Activated T-cell treated with anti-CD3 and anti-CD28 coated beads for 1 hour (primary cell): ENCODE measurements around the gene ZDHHC14.
"Not testable (repeated sequence)": the region's sequence is repeated elsewhere in the genome, so short reads cannot be mapped to it uniquely, and the experiment has no call there.

Experiments
- DNase-seq: peaks from one replicate; pipeline ENCODE4 v3.0.0-alpha.2; 2020; ENCODE audit warnings: low read depth

ZDHHC14 gene

GRCh38 chr6:157407646-157408045 is 26.7 kb downstream of the ZDHHC14 start:
- DNase-seq, result no peak

DNA sequence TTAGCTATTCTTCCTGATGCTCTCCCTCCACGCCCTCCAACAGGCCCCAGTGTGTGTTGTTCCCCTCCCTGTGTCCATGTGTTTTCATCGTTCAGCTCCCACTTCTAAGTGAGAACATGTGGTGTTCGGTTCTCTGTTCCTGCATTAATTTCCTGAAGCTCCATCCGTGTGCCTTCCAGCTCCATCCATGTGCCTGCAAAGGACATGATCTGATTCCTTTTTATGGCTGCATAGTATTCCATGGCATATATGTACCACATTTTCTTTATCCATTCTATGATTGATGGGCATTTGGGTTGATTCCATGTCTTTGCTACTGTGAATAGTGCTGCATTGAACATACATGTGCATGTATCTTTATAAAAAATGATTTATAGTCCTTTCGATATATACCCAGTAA is 27.4 kb downstream of the ZDHHC14 start:
- not testable (repeated sequence) for DNase-seq

DNA sequence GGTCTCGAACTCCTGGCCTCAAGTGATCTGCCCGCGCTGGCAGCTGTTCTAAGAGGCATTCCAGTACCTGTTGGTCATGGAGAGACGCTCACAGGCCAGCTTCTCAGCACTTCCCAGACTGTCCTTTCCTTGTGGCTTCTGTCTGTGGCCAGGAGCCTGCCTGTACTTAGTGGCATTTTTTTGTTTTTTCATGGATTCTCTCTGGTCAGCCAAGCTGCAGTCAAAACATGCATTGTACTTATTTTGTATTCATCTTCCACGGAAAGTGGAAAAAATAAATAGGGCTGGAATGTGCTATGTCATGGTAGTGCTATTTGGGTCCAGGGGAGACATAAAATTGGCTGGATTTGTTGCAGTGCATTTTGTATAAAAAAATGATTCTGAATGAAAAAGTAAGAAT is 29.1 kb downstream of the ZDHHC14 start:
- no peak for DNase-seq

DNA sequence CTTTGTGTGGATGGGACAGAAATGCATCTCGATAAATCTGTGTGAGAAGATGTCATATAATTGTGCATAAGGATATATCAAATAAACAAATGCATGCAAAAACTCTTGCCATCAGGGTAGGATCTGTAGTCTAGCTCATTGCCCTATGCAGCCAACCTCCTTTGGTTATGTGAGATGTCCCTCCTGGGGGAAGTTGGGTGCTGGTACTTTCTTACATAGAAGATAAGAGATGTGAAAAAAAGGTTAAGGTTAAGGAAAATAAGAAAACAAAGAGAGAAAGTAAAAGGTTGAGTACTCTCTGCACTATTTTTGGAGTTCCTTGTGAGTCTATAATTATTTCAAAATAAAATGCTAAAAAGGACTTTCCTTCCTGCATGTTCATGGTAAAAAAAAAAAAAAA is 30.4 kb downstream of the ZDHHC14 start:
- DNase-seq, result no peak

DNA sequence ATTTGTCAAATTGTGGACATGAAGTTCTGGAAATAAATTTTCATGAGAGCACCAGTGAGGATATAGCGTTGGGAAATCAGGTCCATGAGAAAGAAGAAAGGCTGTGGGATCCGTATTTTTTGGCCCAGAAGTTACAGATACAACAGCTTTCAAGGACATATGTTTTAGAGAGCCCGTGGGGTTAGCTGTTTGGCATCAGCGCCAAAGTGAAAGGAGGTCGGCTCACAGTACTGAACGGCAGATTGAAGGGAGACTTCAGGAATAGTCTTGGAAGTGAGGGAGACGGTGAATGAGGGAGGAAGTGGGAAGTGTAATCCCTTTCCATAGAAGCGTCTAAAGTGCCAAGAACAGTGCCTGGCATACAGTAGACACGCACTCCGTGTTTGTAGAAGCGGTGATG is 31.8 kb downstream of the ZDHHC14 start:
- no peak for DNase-seq

GRCh38 chr6:157420497-157420896 is 39.5 kb downstream of the ZDHHC14 start:
- no peak for DNase-seq

DNA sequence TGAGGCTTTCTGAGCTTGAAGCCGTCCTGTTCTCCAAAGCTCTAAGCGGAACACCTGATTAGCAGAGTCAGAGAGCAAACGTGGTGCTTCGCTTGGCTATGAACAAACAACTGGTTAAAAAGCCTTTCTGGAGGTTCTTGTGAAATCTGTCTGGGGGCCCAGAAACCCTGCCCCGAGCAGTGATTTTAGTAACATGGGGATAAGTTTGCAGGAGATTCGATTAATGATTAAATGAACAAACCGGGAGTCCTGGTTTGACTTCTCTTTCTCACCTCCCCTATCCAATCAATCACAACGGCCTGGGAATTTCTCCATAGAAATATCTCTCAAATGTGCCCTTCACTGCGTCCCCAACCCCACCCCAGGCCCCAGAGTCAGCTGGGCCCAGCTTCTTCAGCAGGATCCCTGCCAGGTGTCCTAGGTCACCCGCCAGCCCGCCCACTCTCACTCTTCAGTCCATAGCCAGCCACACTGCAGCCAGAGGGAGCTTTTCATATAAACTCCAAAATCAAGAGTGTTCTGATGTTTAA is 43.6 kb downstream of the ZDHHC14 start:
- no peak for DNase-seq

GRCh38 chr6:157427969-157428368 is 47.0 kb downstream of the ZDHHC14 start:
- DNase-seq, result no peak

- DNase-seq, result no peak
These were observed 47.6 kb downstream of the ZDHHC14 start for GRCh38 chr6:157428427-157429202.

DNA sequence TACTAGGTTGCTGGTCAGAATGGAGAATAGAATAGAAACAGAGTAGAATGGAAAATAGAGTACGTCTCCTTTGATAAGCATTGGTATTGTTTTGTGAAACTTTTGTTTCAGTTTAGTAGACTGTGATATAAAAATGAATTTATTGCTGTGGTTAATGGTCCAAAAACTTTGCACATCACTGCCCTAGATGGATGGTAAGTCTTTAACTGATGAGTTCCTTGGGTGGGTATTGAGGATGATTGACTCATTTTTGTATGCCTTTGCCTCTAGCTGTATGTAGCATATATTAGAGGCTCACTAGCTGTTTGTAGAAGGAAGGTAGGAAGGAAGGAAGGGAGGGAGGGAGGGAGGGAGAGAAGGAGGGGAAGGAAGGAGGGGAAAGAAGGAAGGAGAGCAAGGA is 48.3 kb downstream of the ZDHHC14 start:
- DNase-seq, result no peak

DNA sequence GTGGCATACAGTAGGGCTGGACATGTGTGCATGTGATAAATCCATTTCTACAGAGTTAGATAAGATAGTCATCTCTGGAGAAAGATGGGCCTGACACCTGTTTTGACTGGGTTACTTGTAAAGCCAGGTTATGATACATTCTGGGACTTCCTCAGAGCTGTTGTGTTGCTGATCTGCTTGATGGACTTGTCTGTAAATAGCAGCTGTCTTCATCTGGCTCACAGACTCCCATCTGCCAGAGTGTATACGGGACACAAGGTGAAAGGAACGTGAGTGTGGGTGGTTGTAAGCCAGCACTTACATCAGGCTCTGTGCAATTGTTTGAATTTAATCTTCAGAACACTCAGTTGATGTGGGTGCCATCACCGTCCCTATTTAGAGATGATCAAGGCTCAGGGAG is 49.8 kb downstream of the ZDHHC14 start:
- DNase-seq, result no peak

- no peak for DNase-seq
These were observed 51.4 kb downstream of the ZDHHC14 start for GRCh38 chr6:157432231-157432891.

GRCh38 chr6:157432892-157433265 is 51.9 kb downstream of the ZDHHC14 start:
- no peak for DNase-seq

GRCh38 chr6:157433678-157434081 is 52.7 kb downstream of the ZDHHC14 start:
- no peak for DNase-seq

DNA sequence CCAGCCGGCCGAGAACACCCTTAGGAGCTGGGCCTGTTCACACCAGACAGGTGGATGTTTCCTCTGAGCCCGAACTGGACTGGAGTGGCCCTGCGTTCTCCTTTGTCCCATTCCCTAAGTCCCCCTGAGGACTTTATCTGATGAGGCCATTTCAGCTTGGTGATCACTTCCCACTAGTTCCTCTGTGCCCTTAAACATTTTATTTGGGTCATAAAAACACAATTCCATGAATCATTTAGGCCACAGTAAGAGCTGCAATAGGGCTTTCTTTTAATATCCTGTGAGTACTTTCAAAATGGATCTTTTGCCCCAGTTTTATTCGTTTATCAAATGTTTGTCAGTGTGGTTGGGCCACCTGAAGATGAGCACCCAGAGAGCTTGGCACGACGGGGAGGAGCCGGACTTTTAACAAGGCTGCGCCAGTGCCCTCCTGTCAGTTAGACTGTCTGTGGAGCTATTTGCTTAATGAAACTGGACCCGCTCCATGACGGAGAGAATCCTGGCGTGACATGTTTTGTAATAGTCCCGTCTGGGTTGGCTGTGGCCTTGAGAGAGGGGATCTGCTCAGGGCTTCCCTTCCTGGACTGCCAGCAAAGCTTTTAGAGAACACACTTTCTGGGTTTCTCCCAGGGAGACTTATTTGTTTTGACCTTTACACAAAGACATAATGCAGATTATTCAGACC is 53.5 kb downstream of the ZDHHC14 start:
- no peak for DNase-seq

DNA sequence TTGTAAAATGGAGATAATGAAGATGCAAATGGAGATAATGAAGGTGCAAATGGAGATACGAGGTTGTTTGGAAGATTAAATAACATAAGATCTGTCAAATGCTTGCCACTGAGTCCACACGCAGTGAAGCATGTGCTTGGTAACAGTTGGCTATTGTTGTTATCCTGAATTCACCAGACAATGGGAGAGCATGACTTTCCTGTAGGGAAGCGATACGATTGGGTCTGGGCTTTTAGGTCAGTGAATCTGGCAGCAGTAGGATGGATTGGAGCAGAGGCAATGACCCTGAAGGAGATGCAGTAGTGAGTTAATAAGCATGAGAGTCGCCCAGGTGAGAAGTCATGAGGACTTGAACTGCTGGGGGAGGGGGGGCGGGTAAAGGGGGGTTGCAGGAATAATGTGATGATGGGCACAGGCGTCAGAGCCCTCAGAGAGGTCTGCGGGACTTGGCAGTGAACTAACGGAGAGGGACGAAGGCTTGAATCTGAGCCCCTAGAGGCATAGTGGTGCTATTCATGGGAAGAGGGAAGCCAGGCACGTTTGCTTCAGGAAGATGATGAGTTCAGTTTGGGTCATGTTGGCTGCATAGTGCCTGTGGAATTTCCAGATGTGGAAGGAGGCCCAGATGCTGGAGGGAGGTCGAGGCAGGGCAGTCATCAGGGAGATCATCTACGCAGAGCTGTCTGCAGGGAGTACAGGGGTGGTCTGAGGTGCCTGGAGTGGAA is 55.4 kb downstream of the ZDHHC14 start:
- DNase-seq, result no peak

- DNase-seq, result no peak
These were observed 56.0 kb downstream of the ZDHHC14 start for GRCh38 chr6:157436944-157437336.

DNA sequence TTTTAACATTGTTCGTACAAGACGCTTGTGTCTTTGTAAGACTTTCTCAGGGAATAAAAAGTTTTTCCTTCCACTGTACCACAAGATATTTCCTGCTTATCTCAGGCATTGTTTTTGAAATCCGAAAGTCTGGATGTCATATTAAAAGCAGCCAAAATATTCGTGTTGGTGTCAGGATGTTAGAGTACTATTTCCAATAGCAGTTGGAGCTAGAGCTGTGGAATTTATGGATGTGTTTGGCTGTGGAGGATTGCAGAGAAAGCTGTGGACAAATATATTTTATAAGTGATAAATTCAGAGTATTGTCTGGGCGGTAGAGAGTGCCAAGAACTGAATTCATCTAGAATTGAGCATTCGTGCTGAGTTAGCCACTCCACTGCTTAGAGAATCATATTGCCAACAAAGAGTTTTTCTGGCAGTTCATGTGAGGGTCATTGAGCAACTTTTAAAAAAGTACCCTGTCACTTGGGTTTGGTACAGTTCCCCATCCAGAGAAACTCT is 57.7 kb downstream of the ZDHHC14 start:
- DNase-seq, result no peak

DNA sequence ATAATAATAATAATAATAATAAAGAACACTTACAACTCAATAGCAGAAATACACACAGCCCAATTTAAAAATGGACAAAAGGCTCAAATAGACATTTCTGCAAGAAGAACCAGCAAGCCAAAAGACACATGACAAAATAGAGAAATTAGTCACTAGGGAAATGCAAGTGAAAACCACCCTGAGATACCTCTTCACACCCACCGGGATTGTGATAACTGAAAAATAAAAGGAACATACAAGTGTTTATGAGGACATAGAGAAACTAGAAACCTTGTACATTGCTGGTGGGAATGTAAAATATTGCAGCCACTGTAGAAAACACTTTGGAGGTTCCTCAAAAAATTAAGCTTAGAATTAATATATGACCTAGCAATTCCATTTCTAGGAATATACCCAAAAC is 59.2 kb downstream of the ZDHHC14 start:
- DNase-seq, result no peak

DNA sequence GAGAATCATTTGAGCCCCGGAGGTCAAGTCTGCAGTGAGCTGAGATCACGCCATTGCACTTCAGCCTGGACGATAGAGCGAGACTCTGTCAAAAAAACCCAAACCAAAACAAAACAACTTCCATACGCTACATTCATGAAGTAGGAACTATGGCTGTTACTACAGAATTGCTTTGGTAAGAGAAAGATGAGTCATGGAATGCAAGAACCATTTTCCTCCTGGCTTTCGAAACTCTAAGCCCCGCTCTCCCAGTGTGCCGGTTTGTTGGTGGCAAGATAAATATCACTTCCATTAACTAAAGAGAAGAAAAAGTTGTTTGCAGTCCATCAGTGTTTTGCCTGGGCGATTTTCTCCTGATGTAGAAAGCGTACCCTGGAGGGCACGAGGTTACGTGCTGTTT is 61.3 kb downstream of the ZDHHC14 start:
- no peak for DNase-seq

GRCh38 chr6:157443066-157443800 is 62.2 kb downstream of the ZDHHC14 start:
- no peak for DNase-seq
